Pancreas (tissue), 10 donors: ENCODE measurements around the gene CFAP58. TPM values are rescaled to one million over a fixed set of nuclear protein-coding genes. Genes with fewer than 3 reads are reported as not detected.
A peak's percentile ranks its signal among the peaks of the same experiment; 100 is the strongest.

Experiments
- ATAC-seq, 4 donors: fragments of 200-7000 bp; cut with Tn5 transposase; one replicate each; pipeline versions ENCODE4 v1.8.0 to v1.9.1; 2020; ENCODE audit warnings: mild to moderate bottlenecking in 4 of 4, moderate library complexity in 4 of 4
- DNase-seq, 6 donors: peaks; one replicate each; pipeline ENCODE4 v3.0.0-alpha.2; 2020
- FAIRE-seq: peaks from 2 replicates; lab custom pipeline; 2012; peaks lifted over from hg19 to GRCh38; lab: Jason Lieb, UNC
- H3K27ac ChIP-seq, 4 donors: fragments of 200-600 bp; sonication (generic); 1 replicate in 3 of 4; 2 replicates in 1 of 4; pipeline versions ENCODE4 v1.5.0 to v1.8.0; 2020
- H3K27me3 ChIP-seq, 4 donors: fragments of 200-600 bp; one replicate each; pipeline ENCODE4 v1.8.0; 2021
- H3K36me3 ChIP-seq, 3 donors: fragments of 200-600 bp; sonication (generic) in 1 of 3; one replicate each; pipeline versions ENCODE4 v1.5.0 to v1.8.0; 2020 to 2021
- H3K4me1 ChIP-seq, 3 donors: fragments of 200-600 bp; one replicate each; pipeline ENCODE4 v1.8.0; 2021
- H3K4me3 ChIP-seq, 4 donors: fragments of 200-600 bp; sonication (generic) in 2 of 4; one replicate each; pipeline versions ENCODE4 v1.5.0 to v1.8.0; 2020 to 2021
- H3K9me3 ChIP-seq, 4 donors: fragments of 200-600 bp; one replicate each; pipeline ENCODE4 v1.8.0; 2021
- WGBS, 2 donors: extraction: QIAGEN DNeasy Blood & Tissue Kit; methylation state at CpG; one replicate each; pipeline ENCODE4 v1.1.7; 2013; 5-methylcytosine and 5-hydroxymethylcytosine counted together
- intact Hi-C, 3 donors: fragments of 100-400 bp; cut with DNase I; formaldehyde crosslinking; loops; one replicate each; pipeline versions ENCODE4 v1.11.1 to v1.14.2; 2022
- polyA plus RNA-seq, 2 donors: library from polyadenylated mRNA; stranded (reverse); fragments of 200-250 nt; gene quantifications; one replicate each; pipeline ENCODE4 v1.2.3, GENCODE V29; 2013
- total RNA-seq, 6 donors: library from RNA; stranded (reverse); fragmentation: NEBNext Ultra II Directional in 4 of 6; extraction: Animal tissue kit (Norgen Biotek cat#: 25700) in 4 of 6; gene quantifications; one replicate each; pipeline versions ENCODE4 v1.2.1 to v1.2.4, GENCODE V29; 2021 to 2023
- TF ChIP-seq, protein P1 (sequence below), 4 donors: fragments of 200-600 bp; sonication (generic) in 3 of 4; IDR thresholded peaks; one replicate each; pipeline versions ENCODE4 v1.5.0 to v1.8.0; 2021; ENCODE audit warnings: antibody characterized with exemption in 4 of 4
- donor health status: healthy with polysubstance abuse.
- donor health status: DM: no; HTN: no; CAD: no; lungs with moderate emphysema.
- donor health status: DM: no; HTN: no; CAD: no.
- donor health status: control.
- donor health status: control.
- donor health status: Bipolar disorder and iron deficiency.
- donor health status: DM: yes; HTN: yes; CAD: no.
- donor health status: DM: no; HTN: no; CAD: no.
- donor health status: DM: no; HTN: no; CAD: no.
- donor health status: DM: yes; HTN: yes; CAD: no.

Gene CFAP58
- total and polyA plus RNA-seq, 8 donors = 0.09 to 0.53 (median 0.28) TPM; not detected in 1

DNA sequence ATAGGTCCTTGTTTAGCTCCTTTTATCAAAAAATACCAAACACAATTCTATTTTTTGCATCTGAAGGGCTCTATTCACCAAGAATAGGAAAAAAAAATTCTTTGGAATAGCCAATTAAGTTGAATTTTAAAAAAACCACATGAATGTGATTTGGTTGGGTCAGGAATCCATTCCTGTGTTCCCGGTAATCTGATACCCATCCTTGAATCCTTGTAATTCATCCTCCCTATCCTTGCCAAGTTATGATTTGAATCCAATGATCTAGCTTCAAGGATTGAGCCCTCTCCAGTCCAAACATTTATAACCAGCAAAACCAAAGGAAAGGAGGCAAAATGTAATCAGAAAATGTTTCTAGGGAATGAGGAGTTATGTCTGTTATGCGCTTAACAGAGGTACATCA is 86.6 kb downstream of the CFAP58 start:
- Histone ChIP-seq H3K4me3 (no peak overlapping the region), H3K27me3 (no peaks in the 10 kb centered on the region), H3K9me3 (no peaks in the 10 kb centered on the region), H3K4me1 (no peaks in the 10 kb centered on the region), H3K27ac (no peak overlapping the region), H3K36me3 (no peaks in the 10 kb centered on the region)
- TF ChIP-seq, protein P1, sequence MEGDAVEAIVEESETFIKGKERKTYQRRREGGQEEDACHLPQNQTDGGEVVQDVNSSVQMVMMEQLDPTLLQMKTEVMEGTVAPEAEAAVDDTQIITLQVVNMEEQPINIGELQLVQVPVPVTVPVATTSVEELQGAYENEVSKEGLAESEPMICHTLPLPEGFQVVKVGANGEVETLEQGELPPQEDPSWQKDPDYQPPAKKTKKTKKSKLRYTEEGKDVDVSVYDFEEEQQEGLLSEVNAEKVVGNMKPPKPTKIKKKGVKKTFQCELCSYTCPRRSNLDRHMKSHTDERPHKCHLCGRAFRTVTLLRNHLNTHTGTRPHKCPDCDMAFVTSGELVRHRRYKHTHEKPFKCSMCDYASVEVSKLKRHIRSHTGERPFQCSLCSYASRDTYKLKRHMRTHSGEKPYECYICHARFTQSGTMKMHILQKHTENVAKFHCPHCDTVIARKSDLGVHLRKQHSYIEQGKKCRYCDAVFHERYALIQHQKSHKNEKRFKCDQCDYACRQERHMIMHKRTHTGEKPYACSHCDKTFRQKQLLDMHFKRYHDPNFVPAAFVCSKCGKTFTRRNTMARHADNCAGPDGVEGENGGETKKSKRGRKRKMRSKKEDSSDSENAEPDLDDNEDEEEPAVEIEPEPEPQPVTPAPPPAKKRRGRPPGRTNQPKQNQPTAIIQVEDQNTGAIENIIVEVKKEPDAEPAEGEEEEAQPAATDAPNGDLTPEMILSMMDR (IDR thresholded peaks at IDR 0.05) = no peak
- no peak for DNase-seq
- ATAC-seq = no peak
- 90 to 94% methylated on average over 2 of the region's 2 CpGs for WGBS, 2 donors
- no peak for FAIRE-seq
- intact Hi-C loops = no loop called here

DNA sequence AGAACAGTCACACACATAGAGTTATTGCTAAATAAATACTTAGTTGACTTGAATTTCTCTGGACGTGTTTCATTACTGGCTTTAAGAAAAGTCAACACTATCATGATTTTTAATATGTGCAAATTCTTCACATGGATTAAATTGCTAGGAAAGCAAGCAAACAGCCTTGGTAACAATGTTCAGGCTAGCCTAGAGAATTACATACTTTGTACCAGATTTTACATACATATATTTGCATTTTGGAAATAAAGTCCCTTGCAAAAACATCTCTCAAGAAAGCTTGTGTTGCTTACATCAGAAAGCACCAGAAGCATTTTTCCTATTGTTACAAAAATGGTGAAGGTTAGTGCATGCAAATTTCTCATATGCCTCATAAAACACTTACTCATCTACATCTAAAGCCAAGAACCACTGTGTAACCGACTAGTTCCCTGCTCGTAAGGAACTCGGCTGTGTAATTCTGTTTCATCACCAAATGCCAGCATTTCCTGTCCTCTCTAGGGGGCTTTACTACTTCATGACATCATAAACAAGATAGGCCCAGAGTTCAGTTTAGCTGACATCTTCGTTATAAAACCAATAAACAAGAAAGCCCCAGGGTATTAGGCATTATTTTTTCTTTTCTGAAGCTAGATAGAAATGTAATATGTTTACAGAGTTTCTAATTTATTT is 87.8 kb downstream of the CFAP58 start:
- WGBS, 2 donors = 51 to 60% methylated on average over 5 of the region's 5 CpGs
- intact Hi-C loops = no loop called here
- Histone ChIP-seq H3K9me3 (no peaks in the 10 kb centered on the region), H3K4me3 (no peak overlapping the region), H3K27me3 (no peaks in the 10 kb centered on the region), H3K36me3 (no peaks in the 10 kb centered on the region), H3K27ac (no peak overlapping the region), H3K4me1 (no peaks in the 10 kb centered on the region)
- DNase-seq = no peak
- FAIRE-seq = no peak
- TF ChIP-seq, protein P1 (IDR thresholded peaks at IDR 0.05) = no peak
- peak in 1 of 4 donors; percentile 46 for ATAC-seq

DNA sequence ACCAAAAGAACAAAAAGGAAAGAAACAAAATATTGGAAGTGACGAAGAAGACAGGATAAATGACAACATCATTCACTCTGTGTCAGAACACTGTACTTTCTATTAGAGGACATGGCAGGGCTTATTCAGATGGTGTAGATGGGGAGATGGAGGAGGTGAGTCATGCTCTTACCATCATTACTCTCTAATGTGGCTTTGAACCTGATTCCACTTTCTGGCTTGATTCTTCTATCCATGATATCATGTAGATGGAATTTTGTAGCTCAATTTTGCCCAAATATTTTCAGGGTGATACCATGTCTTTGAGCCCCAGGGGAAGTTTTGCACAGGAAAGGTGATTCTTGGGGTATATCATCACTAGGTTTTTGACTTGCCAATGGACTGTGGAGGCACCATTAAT is 91.7 kb downstream of the CFAP58 start:
- H3K36me3 ChIP-seq = no peaks in the 10 kb centered on the region
- FAIRE-seq = no peak

DNA sequence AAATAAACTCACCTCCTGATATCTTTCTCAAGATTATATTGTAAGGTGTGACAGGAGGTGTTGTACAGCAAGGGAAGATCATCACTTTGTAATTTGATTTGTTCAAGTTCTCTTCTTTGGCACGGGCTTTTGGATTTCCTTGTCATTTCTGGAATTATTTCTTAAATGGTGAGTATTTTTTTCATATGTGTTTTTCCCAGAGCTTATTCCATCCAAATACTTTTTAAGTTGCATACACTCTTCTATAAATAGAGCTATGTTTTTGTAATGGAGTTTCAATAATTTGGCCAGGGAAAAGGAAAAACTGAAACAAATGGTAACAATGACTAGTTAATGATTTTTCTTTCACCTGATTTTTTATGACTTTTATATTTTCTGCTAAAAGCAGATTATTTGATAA is 92.5 kb downstream of the CFAP58 start:
- TF ChIP-seq, protein P1 (IDR thresholded peaks at IDR 0.05) = no peak
- DNase-seq = no peak
- no peak for ATAC-seq
- H3K27ac ChIP-seq = no peak overlapping the region
- no peaks in the 10 kb centered on the region for H3K4me1 ChIP-seq
- H3K9me3 ChIP-seq = no peaks in the 10 kb centered on the region
- H3K4me3 ChIP-seq = no peak overlapping the region
- 39 to 43% methylated on average over 1 of the region's 1 CpG for WGBS, 2 donors
- H3K36me3 ChIP-seq = no peaks in the 10 kb centered on the region
- no peak for FAIRE-seq
- H3K27me3 ChIP-seq = no peaks in the 10 kb centered on the region
- intact Hi-C loops = no loop called here

More for the DNA sequence above, 91.7 kb downstream of the CFAP58 start:
- intact Hi-C loops = no loop called here
- no peaks in the 10 kb centered on the region for H3K27me3 ChIP-seq
- 72 to 91% methylated on average over 1 of the region's 1 CpG for WGBS, 2 donors
- no peaks in the 10 kb centered on the region for H3K4me1 ChIP-seq
- DNase-seq = no peak
- no peaks in the 10 kb centered on the region for H3K9me3 ChIP-seq
- no peak overlapping the region for H3K4me3 ChIP-seq
- TF ChIP-seq, protein P1 (IDR thresholded peaks at IDR 0.05) = no peak
- no peak for ATAC-seq
- H3K27ac ChIP-seq = no peak overlapping the region

DNA sequence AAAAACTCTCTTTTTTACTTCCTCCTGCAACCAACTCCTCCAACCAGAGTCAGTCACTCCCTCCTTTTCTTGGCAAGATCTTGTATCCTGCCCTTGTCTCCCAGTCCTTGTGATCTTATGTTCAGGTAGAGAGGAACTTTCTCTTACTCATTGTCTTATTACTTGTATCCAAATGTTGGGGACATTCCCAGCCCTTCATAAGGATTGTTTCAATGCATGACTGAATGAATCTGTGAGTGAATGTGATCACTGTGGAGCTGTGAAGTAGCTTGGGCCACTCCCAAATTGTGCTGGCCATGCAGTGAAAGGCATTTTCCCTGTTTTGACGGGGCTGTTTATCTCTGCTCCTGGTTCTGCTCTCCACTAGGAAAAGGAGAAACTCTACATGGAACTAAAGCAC is 93.7 kb downstream of the CFAP58 start:
- intact Hi-C loops = no loop called here
- 34 to 41% methylated on average over 1 of the region's 1 CpG for WGBS, 2 donors
- Histone ChIP-seq H3K4me1 (no peaks in the 10 kb centered on the region), H3K27me3 (no peaks in the 10 kb centered on the region), H3K36me3 (no peaks in the 10 kb centered on the region), H3K9me3 (no peaks in the 10 kb centered on the region), H3K27ac (no peak overlapping the region), H3K4me3 (no peak overlapping the region)
- ATAC-seq (no peak), DNase-seq (no peak), FAIRE-seq (no peak)
- TF ChIP-seq, protein P1 (IDR thresholded peaks at IDR 0.05) = no peak
